K562 (cell line): ENCODE results near the gene ACP4. TPM values are rescaled to one million over a fixed set of nuclear protein-coding genes. Genes with fewer than 3 reads are reported as not detected.
A peak's percentile ranks its signal among the peaks of the same experiment; 100 is the strongest.

Source experiments
- ELF1 ChIP-seq: fragments of 200-800 bp; sonication (Bioruptor generic); IDR thresholded peaks from 2 replicates; pipeline ENCODE4 v1.6.1; 2016; ENCODE audit warnings: missing genetic modification characterization, missing compliant biosample characterization
- IRF9 ChIP-seq: fragments of 450-650 bp; IDR thresholded peaks from 2 replicates; pipeline ENCODE4 v1.6.1; 2016; ENCODE audit warnings: missing biosample characterization, missing genetic modification characterization
- KLF16 ChIP-seq: IDR thresholded peaks from 2 replicates; pipeline ENCODE4 v1.6.1; 2016; ENCODE audit warnings: antibody characterized with exemption
- MAFG ChIP-seq: fragments of 450-650 bp; conservative IDR thresholded peaks from 2 replicates; pipeline ENCODE4 v1.6.1; 2016; ENCODE audit warnings: missing genetic modification characterization, missing compliant biosample characterization
- MGA ChIP-seq: fragments of 450-650 bp; IDR thresholded peaks from 2 replicates; pipeline ENCODE4 v1.6.1; 2016; ENCODE audit warnings: mild to moderate bottlenecking, moderate library complexity
- MLX ChIP-seq, 2 experiments: fragments of 450-650 bp in 1 of 2; sonication (generic) in 1 of 2; formaldehyde crosslinking; conservative IDR thresholded peaks; 2 replicates each; pipeline versions ENCODE4 v1.4.0 to v1.8.1; 2020 to 2022; ENCODE audit warnings: mild to moderate bottlenecking in 1 of 2, missing genetic modification reagents in 1 of 2
- NELFE ChIP-seq: IDR thresholded peaks from 2 replicates; pipeline ENCODE4 v1.6.1; 2011; ENCODE audit warnings: mild to moderate bottlenecking; ENCODE audit not compliant: insufficient read depth, insufficient read length
- PRMT5 ChIP-seq: sonication (generic); formaldehyde crosslinking; IDR thresholded peaks from 2 replicates; pipeline ENCODE4 v1.5.0; 2020; ENCODE audit warnings: missing genetic modification reagents
- RBBP5 ChIP-seq: fragments of 200-600 bp; sonication (generic); IDR thresholded peaks from 2 replicates; pipeline ENCODE4 v1.6.1; 2012; ENCODE audit warnings: borderline replicate concordance, mild to moderate bottlenecking, low read length, control low read depth, inconsistent platforms; ENCODE audit not compliant: insufficient read depth, poor library complexity, severe bottlenecking
- ZNF146 ChIP-seq: IDR thresholded peaks from one replicate; pipeline ENCODE4 v1.6.1; 2018; ENCODE audit warnings: missing compliant biosample characterization; ENCODE audit not compliant: unreplicated experiment
- ZNF217 ChIP-seq: sonication (generic); formaldehyde crosslinking; IDR thresholded peaks from 2 replicates; pipeline ENCODE4 v1.8.0; 2022; ENCODE audit warnings: mild to moderate bottlenecking, missing genetic modification reagents
- ZNF445 ChIP-seq: fragments of 250-450 bp; sonication (Bioruptor Pico); IDR thresholded peaks from 2 replicates; pipeline ENCODE4 v1.4.0; 2020; ENCODE audit warnings: low read depth, mild to moderate bottlenecking, moderate library complexity
- ZNF766 ChIP-seq: fragments of 200-800 bp; sonication (Bioruptor generic); conservative IDR thresholded peaks from 2 replicates; pipeline ENCODE4 v1.6.1; 2016; ENCODE audit warnings: missing genetic modification characterization, missing compliant biosample characterization
- ZNF830 ChIP-seq: fragments of 250-450 bp; sonication (Bioruptor Pico); IDR thresholded peaks from 2 replicates; pipeline ENCODE4 v1.5.0; 2021; ENCODE audit warnings: mild to moderate bottlenecking
- polyA plus RNA-seq, 8 experiments: library from polyadenylated mRNA; depleted of rRNA in 4 of 8; stranded (reverse) in 5 of 8; unstranded in 3 of 8; fragments of >200 nt; fragmentation: Nextera tagmentation in 2 of 8; fragmentation: Illumina TruSeq in 1 of 8; extraction: Ambion mirVana in 2 of 8; extraction: Trizol in 1 of 8; gene quantifications; 2 replicates each; pipeline versions ENCODE4 v1.2.1 to v1.2.3, GENCODE V29; 2011 to 2014; ENCODE audit warnings: inconsistent platforms in 1 of 8, missing spikeins in 1 of 8
- total RNA-seq, 7 experiments: library from RNA; depleted of rRNA in 6 of 7; stranded (reverse); fragments of >200 nt in 6 of 7; fragmentation: Illumina TruSeq in 2 of 7; extraction: Trizol in 2 of 7; gene quantifications; 2 replicates each; pipeline versions ENCODE4 v1.2.1 to v1.2.3, GENCODE V29; 2011 to 2021; ENCODE audit warnings: low replicate concordance in 1 of 7

ACP4 gene
- total and polyA plus RNA-seq, 9 of the 15 experiments (the other 6 are each of a cell fraction or from before 2014, with no cell fraction given): not detected

GRCh38 chr19:50804420-50805272 lies 14.4 kb downstream of the ACP4 start (continued):
- TF ChIP-seq MGA (peak; percentile 78), RBBP5 (peak; percentile 93), MLX (CRISPR knock-in tag; conservative IDR thresholded peaks at IDR 0.05) (no peak; a peak in 1 of 4 replicates), MAFG (tag) (no peak), ZNF445 (no peak), ZNF830 (CRISPR knock-in tag) (no peak), ZNF766 (0 out of 2 replicates have a peak, but pooled peaks have one; percentile 58), NELFE (peak; percentile 13), ELF1 (no peak; the same call in 1 of the 2 replicates), PRMT5 (CRISPR knock-in tag) (no peak), ZNF146 (CRISPR knock-in tag) (no peak), KLF16 (no peak), ZNF217 (CRISPR knock-in tag) (no peak), IRF9 (tag) (no peak)
